ENCODE data around the gene BMP7. TPM values are rescaled to one million over a fixed set of nuclear protein-coding genes. Genes with fewer than 3 reads are reported as not detected.
"Not testable (repeated sequence)": the region's sequence is repeated elsewhere in the genome, so short reads cannot be mapped to it uniquely, and the experiment has no call there.

BMP7 gene
- total and polyA plus RNA-seq, 2 of the 8 experiments (the other 6 are each of a cell fraction or from before 2014, with no cell fraction given) = 9.2 to 14.7 TPM

DNA sequence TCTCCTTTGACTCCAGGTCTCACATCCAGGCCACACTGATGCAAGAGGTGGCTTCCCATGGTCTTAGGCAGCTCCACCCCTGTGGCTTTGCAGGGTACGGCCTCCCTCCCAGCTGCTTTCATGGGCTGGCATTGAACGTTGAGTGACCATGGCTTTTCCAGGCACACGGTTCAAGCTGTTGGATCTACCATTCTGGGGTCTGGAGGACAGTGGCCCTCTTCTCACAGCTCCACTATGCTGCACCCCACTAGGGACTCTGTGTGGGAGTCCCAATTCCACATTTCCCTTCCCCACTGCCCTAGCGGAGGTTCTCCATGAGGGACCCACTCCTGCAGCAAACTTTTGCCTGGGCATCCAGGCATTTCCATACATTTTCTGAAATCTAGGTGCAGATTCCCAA, 27.1 kb downstream of the BMP7 start:
- H2AFZ ChIP-seq (ENCODE audit: low read length); H2BK120ac ChIP-seq (replicated peaks; ENCODE audit: low read depth, low read length); H4K8ac ChIP-seq (ENCODE audit: extremely low read depth, insufficient read depth, low read length); FAIRE-seq; H3K9ac ChIP-seq (replicated peaks in 1 of 4; ENCODE audit: extremely low read depth in 1 of 4, low read depth in 3 of 4, low read length in 3 of 4); H3K4me2 ChIP-seq (ENCODE audit: insufficient read depth in 1 of 2, low read depth in 2 of 2, low read length in 2 of 2); H4K91ac ChIP-seq (replicated peaks; ENCODE audit: insufficient read length, low read length); H3K56ac ChIP-seq (replicated peaks; ENCODE audit: insufficient read length, low read depth, low read length); H3K4me1 ChIP-seq (replicated peaks in 1 of 4; ENCODE audit: control insufficient read depth in 3 of 4, insufficient read depth in 4 of 4, low read length in 3 of 4); H3K23ac ChIP-seq (ENCODE audit: insufficient read length); H2BK12ac ChIP-seq (ENCODE audit: low read depth, low read length); H3K79me2 ChIP-seq (ENCODE audit: control insufficient read depth in 1 of 2, insufficient read depth in 2 of 2, low read length in 2 of 2); H3K4ac ChIP-seq (replicated peaks; ENCODE audit: insufficient read length, low read depth, low read length); H2AK5ac ChIP-seq (ENCODE audit: low read depth, low read length); H3K36me3 ChIP-seq (ENCODE audit: control insufficient read depth in 2 of 4, insufficient read depth in 4 of 4, low read length in 3 of 4); H3K79me1 ChIP-seq (ENCODE audit: low read depth, low read length); H3K14ac ChIP-seq (ENCODE audit: insufficient read length); H2BK15ac ChIP-seq (ENCODE audit: low read length); H2BK20ac ChIP-seq (ENCODE audit: low read length); H3K9me3 ChIP-seq (ENCODE audit: insufficient read depth in 2 of 2, low read depth in 1 of 2, low read length in 1 of 2); DNase-seq (ENCODE audit: low read depth in 1 of 2, low spot score in 2 of 2); POLR2A ChIA-PET (ENCODE audit: partially characterized antibody); H2BK5ac ChIP-seq (ENCODE audit: low read depth, low read length); H4K20me1 ChIP-seq (replicated peaks in 1 of 2; ENCODE audit: control insufficient read depth in 1 of 2, insufficient read depth in 2 of 2, low read length in 2 of 2); H3K27ac ChIP-seq (ENCODE audit: low read depth, low read length); H4K5ac ChIP-seq (ENCODE audit: insufficient read length, low read depth, low read length); H3K4me3 ChIP-seq (ENCODE audit: extremely low read depth in 1 of 4, insufficient read depth in 2 of 4, low read depth in 3 of 4, low read length in 4 of 4); H3K23me2 ChIP-seq (ENCODE audit: low read depth, low read length); H3K18ac ChIP-seq (ENCODE audit: extremely low read depth, low read length): not testable (repeated sequence)
- H3K27me3 ChIP-seq (replicated peaks in 1 of 4; ENCODE audit: control insufficient read depth in 3 of 4, extremely low read depth in 1 of 4, insufficient read depth in 3 of 4, low read length in 3 of 4) = peaks cover 0 to 13% (median 5%) of the 10 kb centered on the region in 4 experiments; a peak in 5 of 7 replicates
- CTCF ChIA-PET (ENCODE audit: partially characterized antibody) = interaction anchor here (1.3 kb wide), 1 partner anchor 91 kb away, joined by 3 read pairs; the partner anchor contains the start of gene SPO11
- 80% methylated on average over 4 of the region's 4 CpGs; no CpG with 5 or more reads in 1 of the 2 experiments for WGBS, 2 experiments (ENCODE audit: extremely low coverage in 1 of 2, insufficient coverage in 1 of 2, insufficient read length in 1 of 2, insufficient replicate concordance in 2 of 2, low coverage in 1 of 2, low lambda C conversion rate in 2 of 2, missing lambda C conversion rate in 1 of 2)

All from H1 (cell line).